ENCODE results near the gene NOXO1. TPM values are rescaled to one million over a fixed set of nuclear protein-coding genes. Genes with fewer than 3 reads are reported as not detected.

The NOXO1 gene
- total and polyA plus RNA-seq, 9 of the 15 experiments (the other 6 are each of a cell fraction or from before 2014, with no cell fraction given): not detected

DNA sequence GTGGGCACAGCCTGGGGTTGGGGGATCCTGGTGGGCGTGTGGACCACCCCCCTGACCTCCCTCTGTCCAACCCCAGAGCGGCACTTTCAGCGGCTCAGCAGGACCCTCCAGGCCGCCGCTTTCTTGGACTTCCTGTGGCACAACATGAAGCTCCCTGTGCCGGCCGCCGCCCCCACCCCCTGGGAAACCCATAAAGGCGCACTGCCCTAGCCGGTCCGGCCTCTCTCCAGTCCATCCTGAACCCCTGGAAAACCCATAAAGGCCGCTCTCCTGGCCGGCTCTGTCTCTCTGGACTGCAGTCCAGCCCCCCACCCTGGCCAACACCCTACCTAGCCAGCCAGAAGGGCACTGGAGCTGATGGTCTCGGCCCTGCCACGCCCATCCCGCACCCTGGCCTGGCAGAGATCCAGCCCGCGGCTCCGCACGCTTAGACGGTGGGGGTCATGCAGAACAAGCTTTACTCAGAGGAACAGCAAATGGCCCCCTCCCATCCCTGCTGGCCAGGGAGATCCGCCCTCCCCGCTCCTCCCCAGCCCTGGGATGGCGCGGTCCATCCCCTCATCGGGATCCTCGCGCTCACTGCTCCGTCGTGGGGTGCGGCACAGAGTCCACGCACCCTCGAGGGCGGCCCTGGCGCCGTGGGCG is 2.7 kb downstream of the NOXO1 start:
- no peak overlapping the region for H2AFZ ChIP-seq (ENCODE audit: low read depth, low read length)
- peaks cover 0 to 84% of the 10 kb centered on the region in 2 experiments; a peak in 2 of 5 replicates for H3K4me1 ChIP-seq (replicated peaks in 1 of 2; ENCODE audit: control insufficient read depth in 2 of 2, insufficient read depth in 2 of 2, low read length in 2 of 2)
- ChIA-PET CTCF (ENCODE audit: low intra/inter-chr PET ratio) (no interaction called here), POLR2A (interaction anchor here (0.6 to 2.7 kb wide), 4 partner anchors 10 to 35 kb away, joined by 3 to 30 read pairs (median 4); partner anchors contain the start of gene RPS2)
- FAIRE-seq: no peak
- no peaks in the 10 kb centered on the region for H3K27me3 ChIP-seq (ENCODE audit: control insufficient read depth in 2 of 2, insufficient read depth in 2 of 2, low read length in 2 of 2)
- no peaks in the 10 kb centered on the region for H3K9me3 ChIP-seq (replicated peaks; ENCODE audit: control insufficient read depth, insufficient read depth, low read depth, low read length)
- no peak overlapping the region for H3K9ac ChIP-seq (ENCODE audit: insufficient read depth in 1 of 2, low read depth in 2 of 2, low read length in 2 of 2)
- H4K20me1 ChIP-seq (replicated peaks; ENCODE audit: control insufficient read depth, insufficient read depth, low read length): no peaks in the 10 kb centered on the region
- H3K4me2 ChIP-seq (ENCODE audit: insufficient read depth, low read length): no peak overlapping the region
- in situ Hi-C loops (cut with MboI): no loop called here
- no TSS peak for BruUV-seq (replicated peaks)
- TF ChIP-seq ZNF77 (CRISPR knock-in tag; IDR thresholded peaks at IDR 0.05) (no peak), RBFOX2 (IDR thresholded peaks at IDR 0.05; ENCODE audit: low read depth, low read length) (peak; percentile 13; the same call in 1 of the 2 replicates), NFIC (IDR thresholded peaks at IDR 0.05) (peak; percentile 33; the same call in 1 of the 2 replicates)
- TF ChIP-seq, protein P1, sequence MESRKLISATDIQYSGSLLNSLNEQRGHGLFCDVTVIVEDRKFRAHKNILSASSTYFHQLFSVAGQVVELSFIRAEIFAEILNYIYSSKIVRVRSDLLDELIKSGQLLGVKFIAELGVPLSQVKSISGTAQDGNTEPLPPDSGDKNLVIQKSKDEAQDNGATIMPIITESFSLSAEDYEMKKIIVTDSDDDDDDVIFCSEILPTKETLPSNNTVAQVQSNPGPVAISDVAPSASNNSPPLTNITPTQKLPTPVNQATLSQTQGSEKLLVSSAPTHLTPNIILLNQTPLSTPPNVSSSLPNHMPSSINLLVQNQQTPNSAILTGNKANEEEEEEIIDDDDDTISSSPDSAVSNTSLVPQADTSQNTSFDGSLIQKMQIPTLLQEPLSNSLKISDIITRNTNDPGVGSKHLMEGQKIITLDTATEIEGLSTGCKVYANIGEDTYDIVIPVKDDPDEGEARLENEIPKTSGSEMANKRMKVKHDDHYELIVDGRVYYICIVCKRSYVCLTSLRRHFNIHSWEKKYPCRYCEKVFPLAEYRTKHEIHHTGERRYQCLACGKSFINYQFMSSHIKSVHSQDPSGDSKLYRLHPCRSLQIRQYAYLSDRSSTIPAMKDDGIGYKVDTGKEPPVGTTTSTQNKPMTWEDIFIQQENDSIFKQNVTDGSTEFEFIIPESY (CRISPR knock-in tag; IDR thresholded peaks at IDR 0.05): peak; percentile 9; the same call in 1 of the 2 replicates
- WGBS (ENCODE audit: insufficient coverage, low coverage, missing lambda C conversion rate): 96% methylated on average over 17 of the region's 37 CpGs
- H3K79me2 ChIP-seq (ENCODE audit: control insufficient read depth, insufficient read depth, low read length): peaks cover 9% of the 10 kb centered on the region; the same call in 2 of the 3 replicates
- DNase-seq (ENCODE audit: extremely low read depth in 1 of 4, low spot score in 3 of 4): peak in 1 of 4 experiments; percentile 33
- H3K36me3 ChIP-seq (ENCODE audit: control insufficient read depth, insufficient read depth, low read length): peaks cover 59% of the 10 kb centered on the region; the same call in 2 of the 3 replicates
- no peak overlapping the region for H3K27ac ChIP-seq (ENCODE audit: extremely low read depth, low read depth, low read length)
- ATAC-seq: no peak
- H3K9me1 ChIP-seq (ENCODE audit: control insufficient read depth, insufficient read depth, low read length): no peaks in the 10 kb centered on the region
- H3K4me3 ChIP-seq: no peak overlapping the region
- intact Hi-C loops (cut with micrococcal nuclease): no loop called here

Data from K562 (cell line).